ENCODE measurements around the gene CYBRD1.

Gene CYBRD1

DNA sequence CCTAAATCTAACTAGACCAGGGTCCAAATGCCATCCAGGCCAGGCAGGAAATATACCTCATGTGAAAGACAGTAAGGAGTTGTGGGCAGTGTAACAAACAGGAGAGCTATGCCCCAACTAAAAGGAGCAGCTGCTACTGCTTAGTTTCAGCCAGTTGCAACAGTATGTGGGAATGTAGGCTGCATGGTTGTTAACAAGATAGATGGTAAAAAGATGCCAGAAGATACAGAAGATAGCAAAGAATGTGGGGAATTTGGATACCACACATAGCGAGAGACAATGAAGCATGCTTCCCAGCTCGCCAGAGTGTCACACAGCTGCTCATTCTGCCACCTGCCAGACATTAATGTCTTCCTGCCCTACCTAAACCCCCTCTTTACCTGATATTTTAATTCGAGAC is 39.4 kb upstream of the CYBRD1 start:
- no peak for DNase-seq (ENCODE audit: insufficient read length, low spot score)
- FAIRE-seq, result no peak
- TF ChIP-seq CTCF (IDR thresholded peaks at IDR 0.05; ENCODE audit: insufficient read depth, missing control alignments), result no peak

DNA sequence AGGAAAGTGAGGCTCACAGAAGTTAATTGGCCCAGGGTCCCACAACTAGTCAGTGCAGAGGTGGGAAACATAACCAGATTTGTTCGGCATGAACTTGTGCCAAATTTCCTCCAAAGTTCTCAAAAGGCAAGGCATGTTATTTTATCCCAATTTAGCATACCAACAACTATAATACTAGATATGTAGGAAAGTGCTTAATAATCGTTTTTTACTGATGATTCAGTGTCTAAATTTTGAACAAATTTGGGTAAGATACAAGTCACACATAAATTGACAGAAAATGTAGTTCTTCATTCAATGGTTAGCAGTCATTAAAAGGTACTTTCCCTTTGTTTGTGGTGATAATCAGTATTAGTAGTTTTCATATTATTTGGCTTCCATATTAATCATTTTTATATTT is 38.5 kb upstream of the CYBRD1 start:
- DNase-seq (ENCODE audit: insufficient read length, low spot score) (no peak), FAIRE-seq (no peak)
- TF ChIP-seq CTCF (IDR thresholded peaks at IDR 0.05; ENCODE audit: insufficient read depth, missing control alignments), result no peak

DNA sequence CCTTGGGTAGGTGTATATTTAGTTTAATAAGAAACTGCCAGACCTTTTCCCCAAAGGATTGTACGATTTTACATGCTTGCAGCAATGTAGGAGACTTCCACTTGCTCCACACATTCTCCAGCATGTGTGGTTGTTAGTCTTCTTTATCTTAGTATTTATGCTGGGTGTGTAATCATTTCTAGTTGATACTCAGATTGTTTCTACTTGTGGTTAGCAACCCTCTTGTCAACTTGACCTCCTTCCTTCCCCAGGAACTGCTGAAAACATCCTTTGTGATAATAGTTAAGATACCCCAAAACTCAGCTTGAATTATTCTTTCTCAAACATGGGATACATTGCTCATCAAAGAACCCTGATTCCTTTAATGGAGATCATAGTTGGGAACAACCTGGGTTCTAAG is 37.2 kb upstream of the CYBRD1 start:
- FAIRE-seq (no peak), DNase-seq (ENCODE audit: insufficient read length, low spot score) (no peak)
- no peak for TF ChIP-seq CTCF (IDR thresholded peaks at IDR 0.05; ENCODE audit: insufficient read depth, missing control alignments)

GRCh38 chr2:171487201-171487600 is 35.1 kb upstream of the CYBRD1 start:
- DNase-seq (ENCODE audit: insufficient read length, low spot score) (no peak), FAIRE-seq (no peak)
- no peak for TF ChIP-seq CTCF (IDR thresholded peaks at IDR 0.05; ENCODE audit: insufficient read depth, missing control alignments)

DNA sequence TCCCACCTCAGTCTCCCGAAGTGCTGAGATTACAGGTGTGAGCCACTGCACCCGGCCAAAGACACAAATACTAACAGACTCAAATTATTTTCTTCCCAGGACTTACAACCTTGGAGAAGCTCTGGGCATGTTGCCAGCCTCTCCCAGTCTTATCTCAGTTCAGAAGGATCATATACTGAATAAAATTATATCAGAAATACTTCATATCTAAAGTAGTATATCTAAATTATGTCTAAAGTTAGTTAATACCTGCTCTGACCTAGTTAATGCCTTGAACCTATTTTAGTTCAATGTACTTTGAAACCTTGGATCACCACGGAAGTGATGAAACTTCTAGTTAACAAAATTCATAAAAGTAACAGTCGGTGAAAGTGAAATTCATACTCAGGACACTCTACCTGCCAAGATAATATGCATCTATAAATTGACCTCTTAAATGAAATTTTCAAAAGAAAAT is 34.4 kb upstream of the CYBRD1 start:
- TF ChIP-seq CTCF (IDR thresholded peaks at IDR 0.05; ENCODE audit: insufficient read depth, missing control alignments), result no peak
- FAIRE-seq (no peak), DNase-seq (ENCODE audit: insufficient read length, low spot score) (no peak)

- DNase-seq (ENCODE audit: insufficient read length, low spot score) (no peak), FAIRE-seq (no peak)
- no peak for TF ChIP-seq CTCF (IDR thresholded peaks at IDR 0.05; ENCODE audit: insufficient read depth, missing control alignments)
Observed at GRCh38 chr2:171490577-171490976, 31.7 kb upstream of the CYBRD1 start.

DNA sequence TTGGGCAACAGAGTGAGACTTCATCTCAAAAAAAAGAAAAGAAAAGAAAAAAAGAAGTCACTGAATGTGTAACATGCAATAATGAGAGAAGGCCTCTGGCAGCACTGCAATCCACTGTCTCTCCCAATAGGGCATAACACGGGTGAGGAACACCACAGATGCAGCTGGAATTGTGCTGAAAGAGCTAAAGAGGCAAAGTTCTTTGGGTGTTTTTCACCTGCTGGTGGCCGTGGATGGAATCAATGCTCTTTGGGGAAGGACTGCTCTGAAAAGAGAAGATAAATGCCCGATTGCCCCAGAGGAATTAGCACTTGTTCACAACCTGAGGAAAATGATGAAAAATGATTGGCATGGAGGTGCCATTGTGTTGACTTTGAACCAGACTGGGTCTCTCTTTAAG is 31.0 kb upstream of the CYBRD1 start:
- no peak for FAIRE-seq
- DNase-seq (ENCODE audit: insufficient read length, low spot score), result no peak
- TF ChIP-seq CTCF (IDR thresholded peaks at IDR 0.05; ENCODE audit: insufficient read depth, missing control alignments), result no peak
